ENCODE results near the gene SMTNL2.
"Not testable (repeated sequence)": the region's sequence is repeated elsewhere in the genome, so short reads cannot be mapped to it uniquely, and the experiment has no call there.

DNA sequence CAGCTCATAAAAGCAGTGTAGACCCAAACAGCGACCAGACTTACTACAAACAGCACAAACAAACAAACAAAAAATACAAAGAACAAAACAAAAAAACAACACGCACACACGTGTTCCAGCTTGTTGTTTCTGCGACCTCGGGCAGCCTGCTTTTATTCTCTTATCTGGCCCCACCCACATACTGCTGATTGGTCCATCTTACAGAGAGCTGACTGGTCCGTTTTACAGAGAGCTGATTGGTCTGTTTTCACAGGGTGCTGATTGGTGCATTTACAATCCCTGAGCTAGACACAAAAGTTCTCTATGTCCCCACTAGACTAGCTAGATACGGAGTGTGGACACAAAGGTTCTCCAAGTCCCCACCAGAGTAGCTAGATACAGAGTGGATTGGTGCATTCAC lies 71.6 kb downstream of the SMTNL2 start:
- TF ChIP-seq, protein P1, sequence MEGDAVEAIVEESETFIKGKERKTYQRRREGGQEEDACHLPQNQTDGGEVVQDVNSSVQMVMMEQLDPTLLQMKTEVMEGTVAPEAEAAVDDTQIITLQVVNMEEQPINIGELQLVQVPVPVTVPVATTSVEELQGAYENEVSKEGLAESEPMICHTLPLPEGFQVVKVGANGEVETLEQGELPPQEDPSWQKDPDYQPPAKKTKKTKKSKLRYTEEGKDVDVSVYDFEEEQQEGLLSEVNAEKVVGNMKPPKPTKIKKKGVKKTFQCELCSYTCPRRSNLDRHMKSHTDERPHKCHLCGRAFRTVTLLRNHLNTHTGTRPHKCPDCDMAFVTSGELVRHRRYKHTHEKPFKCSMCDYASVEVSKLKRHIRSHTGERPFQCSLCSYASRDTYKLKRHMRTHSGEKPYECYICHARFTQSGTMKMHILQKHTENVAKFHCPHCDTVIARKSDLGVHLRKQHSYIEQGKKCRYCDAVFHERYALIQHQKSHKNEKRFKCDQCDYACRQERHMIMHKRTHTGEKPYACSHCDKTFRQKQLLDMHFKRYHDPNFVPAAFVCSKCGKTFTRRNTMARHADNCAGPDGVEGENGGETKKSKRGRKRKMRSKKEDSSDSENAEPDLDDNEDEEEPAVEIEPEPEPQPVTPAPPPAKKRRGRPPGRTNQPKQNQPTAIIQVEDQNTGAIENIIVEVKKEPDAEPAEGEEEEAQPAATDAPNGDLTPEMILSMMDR (IDR thresholded peaks at IDR 0.05; ENCODE audit: low read depth, low read length, poor library complexity, severe bottlenecking): not testable (repeated sequence)
- not testable (repeated sequence) for TF ChIP-seq EZH2phosphoT487 (IDR thresholded peaks at IDR 0.05; ENCODE audit: borderline replicate concordance, low read length)

Data from DOHH2 (cell line).